Measurements from ENCODE around the gene PHETA1.

PHETA1 gene

GRCh38 chr12:111368291-111368787 lies 556 bp downstream of the PHETA1 start:
- no peak for DNase-seq

DNA sequence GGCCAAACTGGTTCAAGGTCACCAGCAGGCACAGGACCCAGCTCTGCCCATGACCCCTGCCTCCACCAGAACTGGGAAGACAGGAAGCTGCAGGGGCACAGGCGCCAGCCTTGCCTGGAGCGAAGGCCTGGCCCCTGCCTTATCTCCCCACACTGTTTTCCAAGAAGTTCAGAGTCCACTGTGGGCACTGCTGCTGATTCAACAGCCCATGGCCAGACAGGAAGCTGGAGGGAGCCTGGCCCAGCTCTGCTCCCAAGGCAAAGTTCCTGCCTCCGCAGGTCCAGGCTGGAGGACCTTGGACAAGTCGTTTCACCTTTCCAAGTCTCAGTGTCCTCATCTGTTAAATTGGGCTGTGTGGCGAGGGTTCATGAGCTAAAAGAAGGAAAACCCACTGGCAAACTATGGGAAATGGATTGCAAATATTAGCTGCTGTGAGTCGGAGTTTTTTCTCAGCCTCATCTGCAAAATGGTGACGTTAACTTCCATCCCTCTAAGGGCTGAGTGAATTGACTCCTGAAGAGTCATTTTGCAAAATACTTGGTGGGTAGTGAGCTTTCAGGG lies 1.2 kb downstream of the PHETA1 start:
- no peak for DNase-seq

- no peak for DNase-seq
Measured at GRCh38 chr12:111366583-111366982, 2.3 kb downstream of the PHETA1 start.

GRCh38 chr12:111366075-111366474 lies 2.8 kb downstream of the PHETA1 start:
- no peak for DNase-seq

DNA sequence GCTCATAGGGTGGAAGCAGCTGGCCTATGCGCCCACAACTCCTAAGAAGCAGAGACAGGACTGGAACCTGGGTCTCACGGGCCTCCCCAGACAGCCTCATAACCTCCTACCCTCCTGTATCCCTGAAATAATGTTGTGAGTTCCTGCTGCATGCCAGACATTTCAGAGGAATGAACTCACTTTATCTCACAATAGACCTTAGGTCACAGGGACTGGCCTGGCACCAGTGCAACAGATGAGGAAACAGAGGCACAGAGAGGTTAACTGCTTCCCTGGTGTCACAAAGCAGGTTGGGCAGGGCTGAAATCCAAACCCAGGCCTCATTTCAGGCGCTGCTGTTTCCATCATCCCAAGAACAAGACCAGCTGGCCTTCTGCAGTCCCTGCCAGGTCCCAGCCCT lies 5.3 kb downstream of the PHETA1 start:
- no peak for DNase-seq

- DNase-seq = no peak
Measured at GRCh38 chr12:111362687-111363475, 6.0 kb downstream of the PHETA1 start.

GRCh38 chr12:111361717-111362576 lies 6.9 kb downstream of the PHETA1 start:
- no peak for DNase-seq

- no peak for DNase-seq
Measured at GRCh38 chr12:111361073-111361716, 7.7 kb downstream of the PHETA1 start.

DNA sequence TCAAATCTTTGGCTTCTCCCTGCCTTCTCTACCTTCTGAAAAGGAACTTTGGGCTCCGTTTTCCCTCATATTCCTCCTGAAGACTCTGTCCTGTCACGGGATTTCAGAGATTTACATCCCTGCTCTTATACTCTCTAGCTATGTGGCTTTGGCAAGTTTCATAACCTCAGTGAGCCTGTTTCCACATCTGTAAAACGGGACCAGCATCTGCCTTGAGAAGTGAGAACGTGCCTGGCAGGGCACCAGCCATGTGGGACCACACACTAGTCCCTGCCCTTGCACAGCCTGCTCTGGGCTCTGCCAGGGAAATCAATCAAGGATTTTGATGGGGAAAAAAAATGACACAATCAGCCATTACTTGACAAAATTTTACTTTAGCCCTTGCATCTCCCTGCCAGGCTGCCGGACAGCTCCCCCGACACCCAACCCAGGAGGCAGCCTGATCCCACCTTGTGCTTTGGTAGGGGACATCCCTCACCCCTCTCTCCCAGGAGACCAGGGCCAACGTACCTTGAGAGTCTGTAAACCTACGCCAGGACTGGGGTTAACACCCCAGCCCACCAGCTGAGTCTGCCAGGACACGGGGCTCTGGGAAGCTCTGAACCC lies 8.5 kb downstream of the PHETA1 start:
- DNase-seq = no peak

DNA sequence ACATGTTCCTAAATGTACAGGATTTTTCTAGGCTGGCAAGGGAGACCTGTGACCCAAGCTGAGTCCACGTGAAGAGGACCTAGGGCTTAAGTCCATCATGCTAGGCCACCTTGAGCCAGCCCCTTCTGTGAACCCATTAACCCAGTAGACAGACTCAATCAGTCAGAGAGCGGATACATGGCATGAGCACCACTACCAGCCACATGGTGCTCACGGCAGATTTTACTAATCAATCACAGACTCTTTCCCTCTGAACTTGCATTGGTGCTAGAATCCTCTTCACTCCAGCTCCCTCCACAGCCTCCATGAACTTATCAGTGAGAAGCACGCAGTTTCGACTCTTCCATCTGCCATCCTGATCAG lies 9.0 kb downstream of the PHETA1 start:
- DNase-seq = no peak

GRCh38 chr12:111359231-111359913 lies 9.5 kb downstream of the PHETA1 start:
- no peak for DNase-seq

DNA sequence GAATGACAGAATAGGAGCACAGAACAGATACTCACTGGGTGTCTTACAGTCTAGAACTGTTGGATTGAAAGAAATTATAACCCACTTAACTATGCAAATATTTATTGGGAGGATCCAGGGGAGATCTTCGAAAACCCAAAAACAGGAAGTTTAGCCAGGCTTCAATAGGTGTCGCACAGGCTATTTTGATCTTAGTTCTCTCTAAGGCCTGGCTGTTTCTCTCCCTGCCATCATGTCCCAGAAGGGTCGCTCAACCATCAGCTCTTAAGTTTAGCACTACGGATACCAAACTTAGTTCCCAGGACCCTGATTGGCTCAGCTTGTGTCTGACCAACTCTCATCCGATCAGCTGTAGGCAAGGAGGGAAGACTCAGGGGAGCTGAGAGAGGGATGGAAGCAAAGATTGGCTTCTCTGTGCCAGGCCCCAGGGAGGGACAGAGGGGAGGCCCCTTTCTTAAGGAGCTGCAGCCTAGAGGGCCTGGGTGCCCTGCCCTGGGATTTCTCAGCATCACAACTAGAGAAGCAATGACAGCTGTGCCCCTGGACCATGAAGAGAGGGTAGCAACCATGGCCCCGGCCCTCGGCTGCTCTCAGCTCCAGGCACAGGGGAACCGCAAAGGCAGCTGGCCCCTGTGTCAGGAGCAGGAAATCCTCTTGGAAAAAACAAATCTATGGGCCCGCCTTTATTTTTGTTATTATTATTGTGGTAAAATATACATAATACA lies 13.5 kb downstream of the PHETA1 start:
- DNase-seq = no peak

GRCh38 chr12:111354511-111354910 lies 14.4 kb downstream of the PHETA1 start:
- no peak for DNase-seq

- DNase-seq = no peak
Measured at GRCh38 chr12:111353603-111354295, 15.1 kb downstream of the PHETA1 start.

DNA sequence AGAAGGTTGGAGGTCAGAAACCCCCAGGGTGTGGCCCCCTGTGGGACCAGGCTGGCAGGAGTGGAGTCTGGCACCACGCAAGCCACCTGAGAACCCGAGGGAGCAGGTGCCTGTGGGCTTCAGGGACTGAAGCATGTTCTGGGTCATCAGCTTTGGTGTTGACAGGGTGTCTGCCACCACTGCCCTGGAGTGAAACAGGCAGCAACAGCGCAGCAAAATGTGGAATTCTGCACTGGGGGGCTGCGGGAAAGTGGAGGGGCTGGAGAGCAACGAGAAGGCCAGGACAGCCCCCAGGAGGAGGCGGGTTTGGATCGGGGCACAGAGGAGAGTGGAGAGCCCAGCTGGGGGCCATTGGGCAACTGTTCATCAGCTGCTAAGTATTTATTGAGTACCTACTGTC lies 15.9 kb downstream of the PHETA1 start:
- DNase-seq = no peak

- DNase-seq = no peak
Measured at GRCh38 chr12:111352296-111352993, 16.4 kb downstream of the PHETA1 start.

- no peak for DNase-seq
Measured at GRCh38 chr12:111351026-111351425, 17.9 kb downstream of the PHETA1 start.

DNA sequence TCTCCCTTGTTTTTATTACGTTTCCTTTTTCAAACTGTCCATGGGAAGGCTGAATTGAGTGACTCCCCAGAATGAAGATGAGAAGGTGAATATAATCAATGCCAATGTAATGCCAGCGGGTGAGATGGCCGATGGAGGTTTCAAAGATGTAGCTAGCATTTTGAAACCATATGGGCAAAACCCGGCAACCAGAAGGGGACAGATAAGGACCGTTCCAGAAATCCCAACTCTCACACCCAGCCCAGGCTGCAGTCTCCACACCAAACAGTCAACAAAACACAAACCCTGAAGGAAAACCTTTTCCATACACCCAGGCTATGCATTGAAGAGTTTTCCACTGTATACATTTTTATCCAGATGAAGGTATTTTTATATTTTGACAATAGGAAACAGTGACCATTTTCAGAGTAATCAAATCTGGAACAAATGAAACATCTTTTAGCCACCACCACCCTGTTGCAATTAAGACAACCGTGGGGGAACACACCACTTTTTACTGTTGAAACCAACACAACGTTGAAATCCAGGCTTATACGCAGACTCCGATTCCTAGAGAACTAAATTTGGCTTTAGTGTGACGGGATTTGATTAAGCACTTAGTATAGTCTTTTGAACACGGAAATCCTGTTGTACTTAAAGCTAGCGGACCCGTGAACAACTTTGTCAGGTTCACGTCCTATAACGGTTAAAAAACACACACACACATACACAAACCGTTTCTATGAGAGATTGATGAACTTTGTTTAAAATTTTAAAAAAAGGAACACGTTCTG lies 19.0 kb downstream of the PHETA1 start:
- no peak for DNase-seq

DNA sequence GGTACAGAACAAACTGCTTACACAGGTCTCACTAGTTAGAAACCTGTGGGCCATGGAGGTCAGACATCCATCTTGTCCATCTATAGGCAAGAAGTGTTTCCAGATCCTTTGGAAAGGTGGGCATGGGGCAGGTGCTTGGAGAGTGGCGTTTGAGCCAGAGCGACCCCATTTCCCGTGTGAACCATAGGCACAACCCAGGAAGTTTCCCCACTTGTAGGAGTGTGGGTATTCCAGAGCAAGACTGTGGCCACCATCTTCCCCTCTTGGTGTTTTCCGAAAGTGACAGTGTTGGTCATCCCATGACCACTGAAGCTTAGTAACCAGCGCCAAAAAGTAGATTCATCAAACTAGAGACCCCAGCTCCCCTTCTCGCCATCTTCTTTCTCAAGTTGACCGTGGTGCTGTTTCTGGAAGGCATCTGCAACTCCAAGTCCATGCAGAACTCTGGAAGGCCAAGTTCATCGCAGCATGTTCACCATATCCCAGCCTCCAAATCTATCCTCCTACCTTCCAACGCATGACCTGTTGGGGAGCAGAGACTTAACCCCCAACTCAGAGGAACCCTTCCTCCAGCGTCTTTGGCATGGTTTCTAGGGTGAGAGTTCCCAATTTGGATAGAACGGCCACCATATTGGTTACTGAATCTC lies 19.7 kb downstream of the PHETA1 start:
- no peak for DNase-seq

All from DMS153 (cell line).